ENCODE measurements around the gene RPP38. TPM values are rescaled to one million over a fixed set of nuclear protein-coding genes. Genes with fewer than 3 reads are reported as not detected.

The RPP38 gene
- polyA plus RNA-seq, 1 of the 3 experiments (the other 2 are of a cell fraction) = 18.5 TPM

DNA sequence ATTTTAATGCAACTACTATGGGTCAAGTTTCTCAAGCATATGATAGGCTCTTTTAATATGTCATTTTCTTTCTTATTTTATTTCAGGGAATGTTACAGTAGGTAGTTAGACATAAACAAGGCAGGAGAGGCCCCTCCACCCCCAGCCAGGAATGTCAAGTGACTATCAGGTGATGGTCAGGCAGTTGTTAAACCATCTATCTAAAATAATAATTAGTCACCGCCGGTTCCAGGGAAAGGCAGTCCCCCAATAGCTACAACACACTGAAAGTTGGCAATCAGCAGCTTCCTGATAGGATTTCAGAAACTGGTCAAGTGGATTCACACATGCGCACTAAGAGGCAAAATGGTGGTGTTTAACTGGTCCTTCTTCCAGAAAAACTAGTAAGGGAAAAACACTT lies 44.1 kb upstream of the RPP38 start:
- Histone ChIP-seq H3F3A (replicated peaks; ENCODE audit: insufficient read depth) (no peaks in the 10 kb centered on the region), H3K27me3 (ENCODE audit: insufficient read depth) (no peaks in the 10 kb centered on the region), H3K9me3 (0 out of 2 replicates have a peak, but pooled peaks cover 3% of the 10 kb centered on the region), H3K36me3 (replicated peaks in 1 of 2; ENCODE audit: control insufficient read depth in 1 of 2, insufficient read depth in 2 of 2, low read length in 1 of 2) (no peaks in the 10 kb centered on the region), H4K20me1 (ENCODE audit: insufficient read depth) (no peaks in the 10 kb centered on the region), H3K27ac (ENCODE audit: low read depth in 2 of 2, low read length in 1 of 2) (no peak overlapping the region), H3K79me2 (ENCODE audit: insufficient read depth) (no peaks in the 10 kb centered on the region), H3K4me1 (ENCODE audit: control insufficient read depth in 1 of 2, insufficient read depth in 2 of 2, low read depth in 1 of 2, low read length in 1 of 2) (no peaks in the 10 kb centered on the region), H2AFZ (ENCODE audit: low read depth) (no peak overlapping the region), H3K4me2 (no peak overlapping the region), H3K9me2 (no peaks in the 10 kb centered on the region), H3K9ac (no peak overlapping the region), H3K4me3 (ENCODE audit: low read depth in 2 of 2, low read length in 1 of 2) (no peak overlapping the region)
- WGBS (ENCODE audit: low lambda C conversion rate) = 63% methylated on average over 3 of the region's 3 CpGs
- DNase-seq = no peak
- TF ChIP-seq, protein P1, sequence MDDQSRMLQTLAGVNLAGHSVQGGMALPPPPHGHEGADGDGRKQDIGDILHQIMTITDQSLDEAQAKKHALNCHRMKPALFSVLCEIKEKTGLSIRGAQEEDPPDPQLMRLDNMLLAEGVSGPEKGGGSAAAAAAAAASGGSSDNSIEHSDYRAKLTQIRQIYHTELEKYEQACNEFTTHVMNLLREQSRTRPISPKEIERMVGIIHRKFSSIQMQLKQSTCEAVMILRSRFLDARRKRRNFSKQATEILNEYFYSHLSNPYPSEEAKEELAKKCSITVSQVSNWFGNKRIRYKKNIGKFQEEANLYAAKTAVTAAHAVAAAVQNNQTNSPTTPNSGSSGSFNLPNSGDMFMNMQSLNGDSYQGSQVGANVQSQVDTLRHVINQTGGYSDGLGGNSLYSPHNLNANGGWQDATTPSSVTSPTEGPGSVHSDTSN (IDR thresholded peaks at IDR 0.05) = no peak
- TF ChIP-seq CHD2 (IDR thresholded peaks at IDR 0.05; ENCODE audit: low read length, partially characterized antibody) (no peak), RAD21 (IDR thresholded peaks at IDR 0.05; ENCODE audit: low read length) (no peak), FOXM1 (IDR thresholded peaks at IDR 0.05; ENCODE audit: low read depth) (no peak), SIN3A (IDR thresholded peaks at IDR 0.05; ENCODE audit: borderline replicate concordance, low read depth, low read length) (no peak), TAF1 (IDR thresholded peaks at IDR 0.05; ENCODE audit: borderline replicate concordance, low read depth, low read length) (no peak), MXI1 (IDR thresholded peaks at IDR 0.05; ENCODE audit: low read depth, low read length) (no peak), MEF2A (IDR thresholded peaks at IDR 0.05; ENCODE audit: borderline replicate concordance, low read depth) (no peak), EP300 (IDR thresholded peaks at IDR 0.05; ENCODE audit: borderline replicate concordance in 1 of 2, low read depth in 1 of 2, low read length in 1 of 2) (no peak), JUND (IDR thresholded peaks at IDR 0.05) (no peak), ZBTB33 (IDR thresholded peaks at IDR 0.05; ENCODE audit: borderline replicate concordance, low read depth) (no peak), CTCF (IDR thresholded peaks at IDR 0.05) (no peak), EZH2phosphoT487 (IDR thresholded peaks at IDR 0.05; ENCODE audit: borderline replicate concordance, low read depth) (no peak), YY1 (IDR thresholded peaks at IDR 0.05; ENCODE audit: low read depth) (no peak), FOSL2 (IDR thresholded peaks at IDR 0.05; ENCODE audit: borderline replicate concordance, low read depth) (no peak), TEAD4 (IDR thresholded peaks at IDR 0.05; ENCODE audit: borderline replicate concordance, insufficient read depth) (no peak), SMC3 (IDR thresholded peaks at IDR 0.05; ENCODE audit: low read depth, low read length) (no peak), REST (IDR thresholded peaks at IDR 0.05; ENCODE audit: low read depth, low read length) (no peak)
- TF ChIP-seq, protein P2, sequence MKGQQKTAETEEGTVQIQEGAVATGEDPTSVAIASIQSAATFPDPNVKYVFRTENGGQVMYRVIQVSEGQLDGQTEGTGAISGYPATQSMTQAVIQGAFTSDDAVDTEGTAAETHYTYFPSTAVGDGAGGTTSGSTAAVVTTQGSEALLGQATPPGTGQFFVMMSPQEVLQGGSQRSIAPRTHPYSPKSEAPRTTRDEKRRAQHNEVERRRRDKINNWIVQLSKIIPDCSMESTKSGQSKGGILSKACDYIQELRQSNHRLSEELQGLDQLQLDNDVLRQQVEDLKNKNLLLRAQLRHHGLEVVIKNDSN (IDR thresholded peaks at IDR 0.05; ENCODE audit: borderline replicate concordance, low read depth) = no peak
- TF ChIP-seq, protein P3, sequence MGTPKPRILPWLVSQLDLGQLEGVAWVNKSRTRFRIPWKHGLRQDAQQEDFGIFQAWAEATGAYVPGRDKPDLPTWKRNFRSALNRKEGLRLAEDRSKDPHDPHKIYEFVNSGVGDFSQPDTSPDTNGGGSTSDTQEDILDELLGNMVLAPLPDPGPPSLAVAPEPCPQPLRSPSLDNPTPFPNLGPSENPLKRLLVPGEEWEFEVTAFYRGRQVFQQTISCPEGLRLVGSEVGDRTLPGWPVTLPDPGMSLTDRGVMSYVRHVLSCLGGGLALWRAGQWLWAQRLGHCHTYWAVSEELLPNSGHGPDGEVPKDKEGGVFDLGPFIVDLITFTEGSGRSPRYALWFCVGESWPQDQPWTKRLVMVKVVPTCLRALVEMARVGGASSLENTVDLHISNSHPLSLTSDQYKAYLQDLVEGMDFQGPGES (IDR thresholded peaks at IDR 0.05; ENCODE audit: low read depth, low read length) = no peak
- ChIA-PET CTCF (no interaction called here), POLR2A (no interaction called here)
